Endothelial cell of umbilical vein (primary cell): ENCODE results near the gene MYEOV. TPM values are rescaled to one million over a fixed set of nuclear protein-coding genes. Genes with fewer than 3 reads are reported as not detected.

Source experiments
- BruUV-seq: library from RNA; stranded (reverse); fragments of 400-500 nt; replicated peaks from 2 replicates; lab custom pipeline; 2021; lab: Mats Ljungman, UMichigan
- CTCF ChIA-PET: fragments of 300-600, 350-600 bp; sonication (Branson Sonifier 250); formaldehyde crosslinking; loops from one replicate; lab custom pipeline; 2021; ENCODE audit warnings: antibody characterized with exemption, inconsistent platforms; lab: Charles Lee
- POLR2A ChIA-PET: fragments of 300-600, 350-600 bp; sonication (Branson Sonifier 250); formaldehyde crosslinking; loops from one replicate; lab custom pipeline; 2021; ENCODE audit warnings: antibody characterized with exemption, inconsistent platforms; lab: Charles Lee
- DNase-seq: peaks from one replicate; pipeline ENCODE4 v3.0.0-alpha.2; 2011; ENCODE audit warnings: low read depth, low spot score
- FAIRE-seq: peaks from 2 replicates; lab custom pipeline; 2011; peaks lifted over from hg19 to GRCh38; lab: Jason Lieb, UNC
- H2AFZ ChIP-seq: 2 replicates; pipeline ENCODE4 v1.6.0; 2012; ENCODE audit warnings: low read depth, low read length, control low read depth, inconsistent platforms
- H3K27ac ChIP-seq: 2 replicates; pipeline ENCODE4 v1.5.1; 2011; ENCODE audit warnings: low read depth, mild to moderate bottlenecking, control low read depth, low read length, moderate library complexity; ENCODE audit not compliant: insufficient read depth
- H3K27me3 ChIP-seq, 2 experiments: 2 replicates each; pipeline versions ENCODE4 v1.6.0 to v1.6.1; 2011; ENCODE audit warnings: low read length in 2 of 2, mixed read lengths in 1 of 2; ENCODE audit not compliant: control insufficient read depth in 2 of 2, insufficient read depth in 2 of 2
- H3K36me3 ChIP-seq, 2 experiments: 2 replicates in 1 of 2; 3 replicates in 1 of 2; pipeline ENCODE4 v1.5.1; 2011; ENCODE audit warnings: low read length in 2 of 2, mild to moderate bottlenecking in 1 of 2, moderate library complexity in 1 of 2; ENCODE audit not compliant: control insufficient read depth in 2 of 2, insufficient read depth in 2 of 2; ENCODE audit errors: extremely low read depth in 1 of 2
- H3K4me1 ChIP-seq: 3 replicates; pipeline ENCODE4 v1.5.1; 2011; ENCODE audit warnings: mild to moderate bottlenecking, low read length; ENCODE audit not compliant: control insufficient read depth, insufficient read depth; ENCODE audit errors: extremely low read depth
- H3K4me2 ChIP-seq: 2 replicates; pipeline ENCODE4 v1.6.1; 2011; ENCODE audit warnings: low read length, control low read depth, mixed read lengths; ENCODE audit not compliant: insufficient read depth
- H3K4me3 ChIP-seq, 3 experiments: fragments of 200-600 bp in 1 of 3; sonication (generic), shearing (Covaris generic) in 1 of 3; replicated peaks in 1 of 3; 2 replicates each; pipeline ENCODE4 v1.5.1; 2011 to 2016; ENCODE audit warnings: control low read depth in 3 of 3, low read length in 3 of 3, mild to moderate bottlenecking in 2 of 3, inconsistent platforms in 1 of 3, low read depth in 1 of 3, moderate library complexity in 1 of 3; ENCODE audit not compliant: insufficient read depth in 1 of 3
- H3K79me2 ChIP-seq: 2 replicates; pipeline ENCODE4 v1.6.0; 2012; ENCODE audit warnings: low read length, inconsistent platforms; ENCODE audit not compliant: control insufficient read depth, insufficient read depth
- H3K9ac ChIP-seq: replicated peaks from 2 replicates; pipeline ENCODE3; 2011; ENCODE audit warnings: low read length, control low read depth; ENCODE audit not compliant: insufficient read depth; ENCODE audit errors: extremely low read depth
- H3K9me1 ChIP-seq: replicated peaks from 3 replicates; pipeline ENCODE4 v1.6.0; 2011; ENCODE audit warnings: mild to moderate bottlenecking, low read length; ENCODE audit not compliant: control insufficient read depth, insufficient read depth; ENCODE audit errors: extremely low read depth
- H3K9me3 ChIP-seq: replicated peaks from 2 replicates; pipeline ENCODE4 v1.5.1; 2012; ENCODE audit warnings: low read length, inconsistent platforms; ENCODE audit not compliant: control insufficient read depth, insufficient read depth
- H4K20me1 ChIP-seq: replicated peaks from 2 replicates; pipeline ENCODE3; 2011; ENCODE audit warnings: mild to moderate bottlenecking, low read length; ENCODE audit not compliant: control insufficient read depth, insufficient read depth; ENCODE audit errors: extremely low read depth
- CTCF ChIP-seq, 2 donors: IDR thresholded peaks; 1 replicate in 1 of 2; 2 replicates in 1 of 2; pipeline ENCODE4 v1.5.1; 2011; ENCODE audit warnings: low read length in 2 of 2, mild to moderate bottlenecking in 2 of 2, moderate library complexity in 2 of 2, control low read depth in 1 of 2, inconsistent platforms in 1 of 2, low read depth in 1 of 2; ENCODE audit not compliant: insufficient read depth in 1 of 2; ENCODE audit errors: extremely low read depth in 1 of 2
- EZH2 ChIP-seq: IDR thresholded peaks from 2 replicates; pipeline ENCODE4 v1.6.1; 2012; ENCODE audit warnings: borderline replicate concordance, low read depth, mild to moderate bottlenecking, moderate library complexity, low read length, inconsistent platforms; ENCODE audit not compliant: severe bottlenecking
- GATA2 ChIP-seq: IDR thresholded peaks from 2 replicates; pipeline ENCODE4 v1.7.0; 2011; ENCODE audit warnings: low read depth, mild to moderate bottlenecking, moderate library complexity, mixed read lengths, low read length; ENCODE audit not compliant: insufficient read length, insufficient read depth
- JUN ChIP-seq: IDR thresholded peaks from 2 replicates; pipeline ENCODE4 v1.6.1; 2011; ENCODE audit warnings: borderline replicate concordance, low read depth; ENCODE audit not compliant: insufficient read length, insufficient read depth
- MYC ChIP-seq: IDR thresholded peaks from one replicate; pipeline ENCODE4 v1.6.1; 2011; ENCODE audit warnings: mild to moderate bottlenecking, low read depth, low read length
- POLR2AphosphoS5 ChIP-seq: IDR thresholded peaks from 2 replicates; pipeline ENCODE4 v1.6.1; 2012; ENCODE audit warnings: low read depth, mild to moderate bottlenecking, control low read depth, low read length, moderate library complexity; ENCODE audit not compliant: insufficient read depth
- dilution Hi-C: fragments of 300-500 bp; cut with MboI; formaldehyde crosslinking; loops from one replicate; pipeline ENCODE4 v1.15.0; 2019; ENCODE audit warnings: low sequenced_read_pairs; ENCODE audit not compliant: extremely low pct_ligation_motif_present
- intact Hi-C: fragments of 100-400 bp; cut with micrococcal nuclease; formaldehyde crosslinking; loops from one replicate; pipeline ENCODE4 v1.10.0; 2022
- polyA plus RNA-seq, 4 experiments: library from polyadenylated mRNA; depleted of rRNA in 3 of 4; stranded (reverse) in 3 of 4; unstranded in 1 of 4; fragments of >200 nt; gene quantifications; 2 replicates each; pipeline versions ENCODE4 v1.2.1 to v1.2.3, GENCODE V29; 2011 to 2012; ENCODE audit warnings: missing spikeins in 1 of 4
- total RNA-seq: library from RNA; stranded (reverse); gene quantifications from 2 replicates; pipeline ENCODE4 v1.2.3, GENCODE V29; 2021
- TF ChIP-seq, protein P1 (sequence below): IDR thresholded peaks from 2 replicates; pipeline ENCODE4 v1.6.1; 2011; ENCODE audit not compliant: insufficient read depth, insufficient read length

The MYEOV gene
- total and polyA plus RNA-seq, 2 donors (not counting 3 experiments of a cell fraction or from before 2014, with no cell fraction given) = 3.8 to 14.4 TPM

DNA sequence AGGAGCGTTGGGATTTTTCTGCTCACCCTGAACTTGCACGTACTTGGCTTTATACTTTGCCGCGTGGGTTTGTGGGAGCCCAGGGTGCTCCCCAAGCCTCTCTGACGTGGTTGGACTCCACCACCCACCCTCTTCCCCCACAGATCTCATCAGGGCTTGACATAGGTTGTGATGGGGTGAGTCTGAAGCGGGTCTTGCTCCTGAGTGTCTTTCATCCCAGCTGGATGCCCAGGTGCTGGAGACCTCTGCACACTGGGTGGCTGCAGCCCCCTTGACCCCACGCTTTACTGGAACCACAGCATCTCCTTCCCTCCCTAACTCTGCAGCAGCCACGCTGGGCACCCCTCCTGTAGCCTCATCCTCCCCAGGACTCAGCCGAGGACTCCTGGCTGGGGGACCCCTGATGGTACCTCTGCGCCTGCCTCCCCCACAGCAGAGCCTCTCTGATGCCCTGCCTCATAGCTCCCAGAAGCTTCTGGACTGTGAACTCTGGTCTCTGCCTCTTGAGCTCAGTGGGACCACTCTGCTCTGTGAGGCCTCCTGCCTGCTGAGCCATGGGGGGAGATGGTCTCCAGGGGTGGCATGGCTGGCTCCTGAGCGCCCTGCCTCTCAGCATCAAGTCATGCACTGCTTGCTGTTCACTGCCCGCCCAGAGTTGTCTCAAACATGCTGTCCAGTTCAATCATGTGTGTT lies 45.2 kb downstream of the MYEOV start:
- DNase-seq = no peak
- intact Hi-C loops = no loop called here
- no peak overlapping the region for H3K4me3 ChIP-seq
- no peaks in the 10 kb centered on the region for H4K20me1 ChIP-seq
- ChIA-PET POLR2A (no interaction called here), CTCF (no interaction called here)
- no peak for TF ChIP-seq POLR2AphosphoS5
- TF ChIP-seq EZH2 = no peak
- no peak for TF ChIP-seq MYC
- no peak for TF ChIP-seq GATA2
- H3K4me2 ChIP-seq = no peak overlapping the region
- no TSS peak for BruUV-seq
- no peaks in the 10 kb centered on the region for H3K9me1 ChIP-seq
- H3K9me3 ChIP-seq = no peaks in the 10 kb centered on the region
- no peak overlapping the region for H3K9ac ChIP-seq
- no peak overlapping the region for H2AFZ ChIP-seq
- no peaks in the 10 kb centered on the region for H3K27me3 ChIP-seq
- FAIRE-seq = no peak
- no peaks in the 10 kb centered on the region for H3K79me2 ChIP-seq
- H3K27ac ChIP-seq = no peak overlapping the region
- dilution Hi-C loops = no loop called here
- no peaks in the 10 kb centered on the region for H3K36me3 ChIP-seq
- no peaks in the 10 kb centered on the region for H3K4me1 ChIP-seq

DNA sequence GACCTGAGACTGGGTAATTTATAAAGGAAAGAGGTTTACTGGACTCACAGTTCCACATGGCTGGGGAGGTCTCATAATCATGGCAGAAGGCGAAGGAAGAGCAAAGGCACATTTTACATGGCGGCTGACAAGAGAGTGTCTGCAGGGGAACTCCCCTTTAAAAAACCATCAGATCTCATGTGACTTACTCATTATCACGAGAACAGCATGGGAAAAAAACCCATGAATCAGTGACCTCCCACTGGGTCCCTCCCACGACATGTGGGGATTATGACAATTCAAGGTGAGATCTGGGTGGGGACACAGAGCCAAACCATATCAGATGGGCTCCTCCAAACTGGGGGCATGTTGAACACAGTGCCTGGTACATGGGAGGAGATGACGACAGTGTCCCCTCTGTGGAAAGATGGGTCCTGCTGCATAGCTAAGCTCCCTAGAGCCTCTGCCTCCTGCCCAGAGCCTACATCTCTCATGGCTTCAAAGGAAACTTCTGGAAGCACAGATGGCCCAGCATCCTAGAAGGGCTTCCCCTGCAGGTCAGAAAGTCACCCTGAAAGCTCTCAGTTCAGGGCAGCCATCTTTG lies 46.1 kb downstream of the MYEOV start:
- no TSS peak for BruUV-seq
- dilution Hi-C loops (no loop called here), intact Hi-C loops (no loop called here)
- Histone ChIP-seq H3K79me2 (no peaks in the 10 kb centered on the region), H3K9me1 (no peaks in the 10 kb centered on the region), H3K27me3 (no peaks in the 10 kb centered on the region), H3K9ac (no peak overlapping the region), H4K20me1 (no peaks in the 10 kb centered on the region), H3K4me3 (no peak overlapping the region), H3K27ac (no peak overlapping the region), H3K4me2 (no peak overlapping the region), H2AFZ (no peak overlapping the region), H3K36me3 (no peaks in the 10 kb centered on the region), H3K4me1 (no peaks in the 10 kb centered on the region), H3K9me3 (no peaks in the 10 kb centered on the region)
- DNase-seq (no peak), FAIRE-seq (no peak)
- ChIA-PET POLR2A (interaction anchor here (0.6 kb wide), 1 partner anchor 299 kb away, joined by 6 read pairs; no protein-coding TSS in a partner anchor), CTCF (no interaction called here)
- TF ChIP-seq POLR2AphosphoS5 (no peak), MYC (no peak), JUN (no peak), CTCF (IDR thresholded peaks at IDR 0.05; ENCODE audit: extremely low read depth in 1 of 2, insufficient read depth in 1 of 2, low read depth in 1 of 2, low read length in 2 of 2) (no peak), GATA2 (no peak)
- TF ChIP-seq, protein P1, sequence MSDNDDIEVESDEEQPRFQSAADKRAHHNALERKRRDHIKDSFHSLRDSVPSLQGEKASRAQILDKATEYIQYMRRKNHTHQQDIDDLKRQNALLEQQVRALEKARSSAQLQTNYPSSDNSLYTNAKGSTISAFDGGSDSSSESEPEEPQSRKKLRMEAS = no peak
